GM12878 (cell line): Measurements from ENCODE around the gene PLPP7. TPM values are rescaled to one million over a fixed set of nuclear protein-coding genes. Genes with fewer than 3 reads are reported as not detected.

Experiments used
- ATAC-seq: fragments of 200-7000 bp; cut with Tn5 transposase; 3 replicates; pipeline ENCODE4 v1.9.1; 2020; ENCODE audit warnings: mild to moderate bottlenecking, moderate library complexity
- BruUV-seq: library from RNA; stranded (reverse); fragments of 400-500 nt; replicated peaks from 2 replicates; lab custom pipeline; 2021; lab: Mats Ljungman, UMichigan
- CTCF ChIA-PET: fragments of 300-600 bp; sonication (Branson Sonifier 250); formaldehyde crosslinking; extraction: SDS; loops from one replicate; lab custom pipeline; 2021; ENCODE audit warnings: inconsistent platforms; lab: Yijun Ruan, JAX
- POLR2A ChIA-PET: fragments of 350-600 bp; formaldehyde crosslinking; extraction: SDS; loops from one replicate; lab custom pipeline; 2021; ENCODE audit warnings: inconsistent platforms; lab: Charles Lee
- RAD21 ChIA-PET: fragments of 300-600 bp; sonication (Branson Sonifier 250); formaldehyde crosslinking; loops from one replicate; lab custom pipeline; 2023; ENCODE audit warnings: antibody characterized with exemption; ENCODE audit not compliant: unreplicated experiment; lab: Charles Lee
- SMC1A ChIA-PET: fragments of 300-600 bp; sonication (Branson Sonifier 250); formaldehyde crosslinking; loops from one replicate; lab custom pipeline; 2023; ENCODE audit not compliant: unreplicated experiment, uncharacterized antibody; lab: Charles Lee
- DNase-seq: peaks from one replicate; pipeline ENCODE4 v3.0.0-alpha.2; 2011; ENCODE audit warnings: low read depth, low spot score
- FAIRE-seq: peaks from 3 replicates; lab custom pipeline; 2011; peaks lifted over from hg19 to GRCh38; lab: Jason Lieb, UNC
- H2AFZ ChIP-seq: 2 replicates; pipeline ENCODE4 v1.6.0; 2011; ENCODE audit warnings: low read depth, low read length, control low read depth; ENCODE audit not compliant: control insufficient read depth
- H3K27ac ChIP-seq: 2 replicates; pipeline ENCODE4 v1.5.1; 2011; ENCODE audit warnings: control low read depth; ENCODE audit not compliant: control insufficient read depth, insufficient read depth
- H3K27me3 ChIP-seq, 2 experiments: replicated peaks in 1 of 2; 2 replicates each; pipeline versions ENCODE4 v1.6.0 to v1.6.1; 2011; ENCODE audit warnings: low read length in 1 of 2; ENCODE audit not compliant: control insufficient read depth in 2 of 2, insufficient read depth in 2 of 2
- H3K36me3 ChIP-seq, 2 experiments: 2 replicates each; pipeline ENCODE4 v1.5.1; 2011; ENCODE audit warnings: low read length in 1 of 2; ENCODE audit not compliant: control insufficient read depth in 2 of 2, insufficient read depth in 2 of 2
- H3K4me1 ChIP-seq: 2 replicates; pipeline ENCODE4 v1.6.1; 2011; ENCODE audit warnings: mild to moderate bottlenecking, low read length, moderate library complexity, mixed read lengths; ENCODE audit not compliant: control insufficient read depth, insufficient read depth
- H3K4me2 ChIP-seq: 2 replicates; pipeline ENCODE4 v1.6.0; 2011; ENCODE audit warnings: control low read depth; ENCODE audit not compliant: control insufficient read depth, insufficient read depth
- H3K4me3 ChIP-seq: fragments of 200-600 bp; sonication (generic); 2 replicates; pipeline ENCODE4 v1.5.1; 2016
- H3K79me2 ChIP-seq: 2 replicates; pipeline ENCODE4 v1.6.0; 2011; ENCODE audit warnings: low read length; ENCODE audit not compliant: control insufficient read depth, insufficient read depth
- H3K9ac ChIP-seq: 2 replicates; pipeline ENCODE4 v1.8.0; 2011; ENCODE audit warnings: low read length, control low read depth, mixed read lengths; ENCODE audit not compliant: control insufficient read depth, insufficient read depth
- H3K9me3 ChIP-seq: replicated peaks from 3 replicates; pipeline ENCODE4 v1.5.1; 2011; ENCODE audit warnings: mild to moderate bottlenecking, low read length; ENCODE audit not compliant: control insufficient read depth, insufficient read depth
- H4K20me1 ChIP-seq: 2 replicates; pipeline ENCODE4 v1.6.0; 2011; ENCODE audit not compliant: control insufficient read depth, insufficient read depth
- BCL11A ChIP-seq: IDR thresholded peaks from 2 replicates; pipeline ENCODE4 v1.6.1; 2011; ENCODE audit warnings: low read depth, low read length
- WGBS: methylation state at CpG from one replicate; pipeline ENCODE4 v1.1.6; 2016; ENCODE audit warnings: low lambda C conversion rate; ENCODE audit not compliant: insufficient replicate concordance, insufficient coverage; ENCODE audit errors: missing lambda C conversion rate; 5-methylcytosine and 5-hydroxymethylcytosine counted together
- in situ Hi-C: fragments of 300-500 bp; cut with MboI; formaldehyde crosslinking; loops from 9 replicates; pipeline ENCODE4 v1.14.3; 2018; ENCODE audit warnings: mixed read lengths
- intact Hi-C: fragments of 100-400 bp; cut with micrococcal nuclease; formaldehyde crosslinking; loops from one replicate; pipeline ENCODE4 v1.14.2; 2022; ENCODE audit not compliant: unreplicated experiment
- polyA plus RNA-seq, 11 experiments: library from polyadenylated mRNA; depleted of rRNA in 4 of 11; unstranded in 6 of 11; stranded (reverse) in 5 of 11; fragments of >200 nt; fragmentation: Nextera tagmentation in 4 of 11; fragmentation: Illumina TruSeq in 1 of 11; extraction: Ambion mirVana in 4 of 11; extraction: Trizol in 1 of 11; gene quantifications; 1 replicate in 1 of 11; 2 replicates in 10 of 11; pipeline versions ENCODE4 v1.2.1 to v1.2.3, GENCODE V29; 2011 to 2016; ENCODE audit warnings: inconsistent platforms in 2 of 11, missing spikeins in 2 of 11, low read depth in 1 of 11
- total RNA-seq, 4 experiments: library from RNA; depleted of rRNA in 3 of 4; stranded (reverse); fragments of >200 nt in 3 of 4; fragmentation: Illumina TruSeq in 1 of 4; extraction: Trizol in 1 of 4; gene quantifications; 2 replicates each; pipeline versions ENCODE4 v1.2.1 to v1.2.3, GENCODE V29; 2013 to 2021
- TF ChIP-seq, protein P1 (sequence below): fragments of 450-650 bp; formaldehyde crosslinking; IDR thresholded peaks from 2 replicates; pipeline ENCODE4 v1.4.0; 2020; ENCODE audit warnings: mild to moderate bottlenecking, moderate library complexity
- TF ChIP-seq, protein P2 (sequence below): fragments of 450-650 bp; IDR thresholded peaks from 2 replicates; pipeline ENCODE4 v1.6.1; 2017; ENCODE audit warnings: low read depth, mild to moderate bottlenecking, moderate library complexity

Gene PLPP7
- total and polyA plus RNA-seq, 10 of the 15 experiments (the other 5 are each of a cell fraction or from before 2014, with no cell fraction given), result 0.05 to 1.0 (median 0.40) TPM; not detected in 3

DNA sequence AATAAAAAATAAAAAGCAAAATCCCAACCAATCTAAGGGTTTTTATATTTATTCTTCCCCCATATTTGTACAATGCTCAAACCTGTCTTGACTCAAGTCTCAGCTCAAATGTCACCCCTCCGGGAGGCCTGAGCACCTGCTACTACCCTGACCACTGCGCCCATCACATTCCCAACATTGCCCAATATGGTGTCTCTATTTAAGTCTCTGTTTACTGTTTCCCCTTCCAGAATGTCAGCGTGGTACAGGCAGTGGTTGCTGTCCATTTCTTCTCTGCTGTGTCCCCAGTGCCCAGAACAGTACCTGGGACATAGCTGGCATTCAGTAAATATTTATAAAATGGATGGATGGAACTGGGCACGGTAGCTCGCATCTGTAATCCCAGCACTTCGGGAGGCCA, 57.0 kb downstream of the PLPP7 start:
- Histone ChIP-seq H3K4me3 (no peak overlapping the region), H3K4me2 (no peak overlapping the region), H4K20me1 (no peaks in the 10 kb centered on the region), H3K36me3 (no peaks in the 10 kb centered on the region), H2AFZ (no peak overlapping the region), H3K27ac (no peak overlapping the region), H3K9ac (no peak overlapping the region), H3K27me3 (no peaks in the 10 kb centered on the region), H3K79me2 (no peaks in the 10 kb centered on the region), H3K9me3 (no peaks in the 10 kb centered on the region), H3K4me1 (no peaks in the 10 kb centered on the region)
- TF ChIP-seq, protein P1, sequence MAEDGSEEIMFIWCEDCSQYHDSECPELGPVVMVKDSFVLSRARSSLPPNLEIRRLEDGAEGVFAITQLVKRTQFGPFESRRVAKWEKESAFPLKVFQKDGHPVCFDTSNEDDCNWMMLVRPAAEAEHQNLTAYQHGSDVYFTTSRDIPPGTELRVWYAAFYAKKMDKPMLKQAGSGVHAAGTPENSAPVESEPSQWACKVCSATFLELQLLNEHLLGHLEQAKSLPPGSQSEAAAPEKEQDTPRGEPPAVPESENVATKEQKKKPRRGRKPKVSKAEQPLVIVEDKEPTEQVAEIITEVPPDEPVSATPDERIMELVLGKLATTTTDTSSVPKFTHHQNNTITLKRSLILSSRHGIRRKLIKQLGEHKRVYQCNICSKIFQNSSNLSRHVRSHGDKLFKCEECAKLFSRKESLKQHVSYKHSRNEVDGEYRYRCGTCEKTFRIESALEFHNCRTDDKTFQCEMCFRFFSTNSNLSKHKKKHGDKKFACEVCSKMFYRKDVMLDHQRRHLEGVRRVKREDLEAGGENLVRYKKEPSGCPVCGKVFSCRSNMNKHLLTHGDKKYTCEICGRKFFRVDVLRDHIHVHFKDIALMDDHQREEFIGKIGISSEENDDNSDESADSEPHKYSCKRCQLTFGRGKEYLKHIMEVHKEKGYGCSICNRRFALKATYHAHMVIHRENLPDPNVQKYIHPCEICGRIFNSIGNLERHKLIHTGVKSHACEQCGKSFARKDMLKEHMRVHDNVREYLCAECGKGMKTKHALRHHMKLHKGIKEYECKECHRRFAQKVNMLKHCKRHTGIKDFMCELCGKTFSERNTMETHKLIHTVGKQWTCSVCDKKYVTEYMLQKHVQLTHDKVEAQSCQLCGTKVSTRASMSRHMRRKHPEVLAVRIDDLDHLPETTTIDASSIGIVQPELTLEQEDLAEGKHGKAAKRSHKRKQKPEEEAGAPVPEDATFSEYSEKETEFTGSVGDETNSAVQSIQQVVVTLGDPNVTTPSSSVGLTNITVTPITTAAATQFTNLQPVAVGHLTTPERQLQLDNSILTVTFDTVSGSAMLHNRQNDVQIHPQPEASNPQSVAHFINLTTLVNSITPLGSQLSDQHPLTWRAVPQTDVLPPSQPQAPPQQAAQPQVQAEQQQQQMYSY (CRISPR knock-in tag), result no peak
- TF ChIP-seq, protein P2, sequence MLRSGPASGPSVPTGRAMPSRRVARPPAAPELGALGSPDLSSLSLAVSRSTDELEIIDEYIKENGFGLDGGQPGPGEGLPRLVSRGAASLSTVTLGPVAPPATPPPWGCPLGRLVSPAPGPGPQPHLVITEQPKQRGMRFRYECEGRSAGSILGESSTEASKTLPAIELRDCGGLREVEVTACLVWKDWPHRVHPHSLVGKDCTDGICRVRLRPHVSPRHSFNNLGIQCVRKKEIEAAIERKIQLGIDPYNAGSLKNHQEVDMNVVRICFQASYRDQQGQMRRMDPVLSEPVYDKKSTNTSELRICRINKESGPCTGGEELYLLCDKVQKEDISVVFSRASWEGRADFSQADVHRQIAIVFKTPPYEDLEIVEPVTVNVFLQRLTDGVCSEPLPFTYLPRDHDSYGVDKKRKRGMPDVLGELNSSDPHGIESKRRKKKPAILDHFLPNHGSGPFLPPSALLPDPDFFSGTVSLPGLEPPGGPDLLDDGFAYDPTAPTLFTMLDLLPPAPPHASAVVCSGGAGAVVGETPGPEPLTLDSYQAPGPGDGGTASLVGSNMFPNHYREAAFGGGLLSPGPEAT, result no peak
- TF ChIP-seq BCL11A, result no peak
- CTCF ChIA-PET, result interaction anchor here (1.1 kb wide), 1 partner anchor 169 kb away, joined by 3 read pairs; no protein-coding TSS in a partner anchor
- RAD21 ChIA-PET, result no interaction called here
- 62% methylated on average over 6 of the region's 6 CpGs for WGBS
- POLR2A ChIA-PET, result no interaction called here
- in situ Hi-C loops (no loop called here), intact Hi-C loops (no loop called here)
- ATAC-seq (no peak), DNase-seq (no peak), FAIRE-seq (no peak)
- SMC1A ChIA-PET, result no interaction called here
- BruUV-seq, result no TSS peak
